SK-N-SH (cell line): ENCODE data around the gene BTBD9. TPM values are rescaled to one million over a fixed set of nuclear protein-coding genes. Genes with fewer than 3 reads are reported as not detected.

Experiments
- CTCF ChIA-PET: fragments of 300-600, 350-600 bp; formaldehyde crosslinking; extraction: SDS; loops from one replicate; lab custom pipeline; 2021; lab: Yijun Ruan, JAX
- POLR2A ChIA-PET: fragments of 350-600 bp; sonication (Branson Sonifier 250); formaldehyde crosslinking; extraction: SDS; loops from one replicate; lab custom pipeline; 2020; ENCODE audit warnings: antibody characterized with exemption, inconsistent platforms; lab: Yijun Ruan, JAX
- DNase-seq: peaks from one replicate; pipeline ENCODE4 v3.0.0; 2012
- H2AFZ ChIP-seq: fragments of 200-600 bp; sonication (generic); 2 replicates; pipeline ENCODE4 v1.8.1; 2016; ENCODE audit warnings: antibody characterized with exemption, mild to moderate bottlenecking, low read depth
- H3F3A ChIP-seq: fragments of 200-600 bp; sonication (generic); replicated peaks from 2 replicates; pipeline ENCODE3; 2016; ENCODE audit warnings: antibody characterized with exemption, mild to moderate bottlenecking; ENCODE audit not compliant: insufficient read depth
- H3K27ac ChIP-seq, 2 experiments: fragments of 200-500 bp in 1 of 2; fragments of 200-600 bp in 1 of 2; sonication (Bioruptor generic) in 1 of 2; sonication (generic), shearing (Covaris generic) in 1 of 2; 2 replicates each; pipeline versions ENCODE4 v1.5.1 to v1.6.1; 2014 to 2016; ENCODE audit warnings: low read depth in 2 of 2, inconsistent platforms in 1 of 2, low read length in 1 of 2, mild to moderate bottlenecking in 1 of 2, mixed read lengths in 1 of 2
- H3K27me3 ChIP-seq: fragments of 200-600 bp; sonication (generic), shearing (Covaris generic); 2 replicates; pipeline ENCODE4 v1.6.1; 2016; ENCODE audit warnings: mixed run types; ENCODE audit not compliant: insufficient read depth
- H3K36me3 ChIP-seq, 2 experiments: fragments of 200-500 bp in 1 of 2; fragments of 200-600 bp in 1 of 2; sonication (Bioruptor generic) in 1 of 2; sonication (generic) in 1 of 2; replicated peaks in 1 of 2; 2 replicates each; pipeline versions ENCODE3 to v1.5.1; 2014 to 2016; ENCODE audit warnings: low read length in 1 of 2, mild to moderate bottlenecking in 1 of 2; ENCODE audit not compliant: insufficient read depth in 2 of 2, control insufficient read depth in 1 of 2
- H3K4me1 ChIP-seq, 2 experiments: fragments of 200-500 bp in 1 of 2; fragments of 200-600 bp in 1 of 2; sonication (Bioruptor generic) in 1 of 2; sonication (generic), shearing (Covaris generic) in 1 of 2; 2 replicates each; pipeline versions ENCODE4 v1.5.1 to v1.6.1; 2014 to 2016; ENCODE audit warnings: low read depth in 1 of 2, low read length in 1 of 2, mixed run types in 1 of 2; ENCODE audit not compliant: insufficient read depth in 2 of 2, control insufficient read depth in 1 of 2
- H3K4me2 ChIP-seq: fragments of 200-600 bp; sonication (generic), shearing (Covaris generic); 2 replicates; pipeline ENCODE4 v1.6.1; 2017; ENCODE audit warnings: mixed run types
- H3K4me3 ChIP-seq, 2 experiments: fragments of 200-500 bp in 1 of 2; fragments of 200-600 bp in 1 of 2; sonication (Bioruptor generic) in 1 of 2; sonication (generic), shearing (Covaris generic) in 1 of 2; 2 replicates each; pipeline versions ENCODE4 v1.5.1 to v1.8.1; 2014 to 2016; ENCODE audit warnings: low read depth in 2 of 2, inconsistent platforms in 1 of 2, low read length in 1 of 2, mild to moderate bottlenecking in 1 of 2, mixed read lengths in 1 of 2, moderate library complexity in 1 of 2
- H3K79me2 ChIP-seq: fragments of 200-600 bp; sonication (generic); 2 replicates; pipeline ENCODE4 v1.8.1; 2017; ENCODE audit warnings: mild to moderate bottlenecking; ENCODE audit not compliant: insufficient read depth
- H3K9ac ChIP-seq: fragments of 200-600 bp; sonication (generic); 2 replicates; pipeline ENCODE4 v1.6.1; 2017; ENCODE audit warnings: mixed run types
- H3K9me2 ChIP-seq: fragments of 200-600 bp; sonication (generic); 2 replicates; pipeline ENCODE4 v1.6.1; 2017; ENCODE audit warnings: mixed run types
- H3K9me3 ChIP-seq: fragments of 200-600 bp; sonication (generic); 2 replicates; pipeline ENCODE4 v1.6.1; 2017; ENCODE audit warnings: mixed run types, mild to moderate bottlenecking, moderate library complexity
- H4K20me1 ChIP-seq: fragments of 200-600 bp; sonication (generic); 2 replicates; pipeline ENCODE4 v1.6.1; 2017; ENCODE audit warnings: mild to moderate bottlenecking, mixed run types; ENCODE audit not compliant: insufficient read depth
- FOSL2 ChIP-seq: IDR thresholded peaks from 2 replicates; pipeline ENCODE4 v1.4.0; 2012; ENCODE audit warnings: low read depth, mild to moderate bottlenecking, moderate library complexity, borderline replicate concordance
- FOXM1 ChIP-seq: IDR thresholded peaks from 2 replicates; pipeline ENCODE4 v1.4.0; 2012; ENCODE audit warnings: low read depth, mild to moderate bottlenecking
- GABPA ChIP-seq: IDR thresholded peaks from 2 replicates; pipeline ENCODE4 v1.4.0; 2012; ENCODE audit warnings: low read depth, mild to moderate bottlenecking
- JUND ChIP-seq: IDR thresholded peaks from 2 replicates; pipeline ENCODE4 v1.4.0; 2012
- MEF2A ChIP-seq: IDR thresholded peaks from 2 replicates; pipeline ENCODE4 v1.4.0; 2012; ENCODE audit warnings: low read depth, borderline replicate concordance
- RCOR1 ChIP-seq: fragments of 150-350 bp; IDR thresholded peaks from 2 replicates; pipeline ENCODE4 v1.6.1; 2017; ENCODE audit warnings: antibody characterized with exemption, low read length
- RXRA ChIP-seq: IDR thresholded peaks from 2 replicates; pipeline ENCODE4 v1.4.0; 2012; ENCODE audit warnings: low read depth, mild to moderate bottlenecking, borderline replicate concordance
- SMC3 ChIP-seq: IDR thresholded peaks from 2 replicates; pipeline ENCODE4 v1.6.1; 2012; ENCODE audit warnings: low read depth, low read length, improper control_type of control experiment
- TCF12 ChIP-seq: IDR thresholded peaks from 2 replicates; pipeline ENCODE4 v1.4.0; 2012
- WGBS: methylation state at CpG from one replicate; pipeline ENCODE4 v1.1.6; 2017; ENCODE audit warnings: low lambda C conversion rate; 5-methylcytosine and 5-hydroxymethylcytosine counted together
- polyA plus RNA-seq, 3 experiments: library from polyadenylated mRNA; depleted of rRNA; stranded (reverse); fragments of >200 nt; gene quantifications; 2 replicates each; pipeline ENCODE4 v1.2.3, GENCODE V29; 2012
- TF ChIP-seq, protein P1 (sequence below): IDR thresholded peaks from 2 replicates; pipeline ENCODE4 v1.4.0; 2012; ENCODE audit warnings: low read depth, borderline replicate concordance
- TF ChIP-seq, protein P2 (sequence below): IDR thresholded peaks from 2 replicates; pipeline ENCODE4 v1.4.0; 2012; ENCODE audit warnings: low read depth, borderline replicate concordance
- TF ChIP-seq, protein P3 (sequence below): IDR thresholded peaks from 2 replicates; pipeline ENCODE4 v1.6.1; 2012; ENCODE audit warnings: mild to moderate bottlenecking, low read depth, low read length, moderate library complexity

The BTBD9 gene
- polyA plus RNA-seq, 1 of the 3 experiments (the other 2 are of a cell fraction): 2.2 TPM

DNA sequence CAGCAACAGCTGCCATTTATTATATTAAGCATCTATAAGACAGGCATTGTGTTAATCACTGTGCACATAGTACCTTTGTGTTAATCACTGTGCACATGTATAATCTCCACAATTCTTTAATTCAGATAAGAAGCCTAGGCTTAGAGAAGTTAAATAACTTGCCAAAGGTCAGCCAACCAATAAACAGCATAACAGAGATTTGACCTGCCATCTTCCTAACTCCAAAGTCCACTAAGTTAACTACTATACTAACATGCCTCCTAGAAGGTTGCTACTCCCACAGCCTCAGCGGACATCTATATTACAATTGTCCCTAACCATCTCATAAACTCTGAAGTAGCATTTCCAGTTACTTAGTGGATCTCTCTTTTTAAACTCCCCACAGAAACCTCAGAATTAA is 3.7 kb downstream of the BTBD9 start (continued):
- TF ChIP-seq, protein P1, sequence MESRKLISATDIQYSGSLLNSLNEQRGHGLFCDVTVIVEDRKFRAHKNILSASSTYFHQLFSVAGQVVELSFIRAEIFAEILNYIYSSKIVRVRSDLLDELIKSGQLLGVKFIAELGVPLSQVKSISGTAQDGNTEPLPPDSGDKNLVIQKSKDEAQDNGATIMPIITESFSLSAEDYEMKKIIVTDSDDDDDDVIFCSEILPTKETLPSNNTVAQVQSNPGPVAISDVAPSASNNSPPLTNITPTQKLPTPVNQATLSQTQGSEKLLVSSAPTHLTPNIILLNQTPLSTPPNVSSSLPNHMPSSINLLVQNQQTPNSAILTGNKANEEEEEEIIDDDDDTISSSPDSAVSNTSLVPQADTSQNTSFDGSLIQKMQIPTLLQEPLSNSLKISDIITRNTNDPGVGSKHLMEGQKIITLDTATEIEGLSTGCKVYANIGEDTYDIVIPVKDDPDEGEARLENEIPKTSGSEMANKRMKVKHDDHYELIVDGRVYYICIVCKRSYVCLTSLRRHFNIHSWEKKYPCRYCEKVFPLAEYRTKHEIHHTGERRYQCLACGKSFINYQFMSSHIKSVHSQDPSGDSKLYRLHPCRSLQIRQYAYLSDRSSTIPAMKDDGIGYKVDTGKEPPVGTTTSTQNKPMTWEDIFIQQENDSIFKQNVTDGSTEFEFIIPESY: no peak
- TF ChIP-seq GABPA (no peak), MEF2A (no peak), TCF12 (no peak), FOSL2 (no peak)
- TF ChIP-seq, protein P2, sequence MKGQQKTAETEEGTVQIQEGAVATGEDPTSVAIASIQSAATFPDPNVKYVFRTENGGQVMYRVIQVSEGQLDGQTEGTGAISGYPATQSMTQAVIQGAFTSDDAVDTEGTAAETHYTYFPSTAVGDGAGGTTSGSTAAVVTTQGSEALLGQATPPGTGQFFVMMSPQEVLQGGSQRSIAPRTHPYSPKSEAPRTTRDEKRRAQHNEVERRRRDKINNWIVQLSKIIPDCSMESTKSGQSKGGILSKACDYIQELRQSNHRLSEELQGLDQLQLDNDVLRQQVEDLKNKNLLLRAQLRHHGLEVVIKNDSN: no peak
- TF ChIP-seq, all 33 proteins: peak for 0

DNA sequence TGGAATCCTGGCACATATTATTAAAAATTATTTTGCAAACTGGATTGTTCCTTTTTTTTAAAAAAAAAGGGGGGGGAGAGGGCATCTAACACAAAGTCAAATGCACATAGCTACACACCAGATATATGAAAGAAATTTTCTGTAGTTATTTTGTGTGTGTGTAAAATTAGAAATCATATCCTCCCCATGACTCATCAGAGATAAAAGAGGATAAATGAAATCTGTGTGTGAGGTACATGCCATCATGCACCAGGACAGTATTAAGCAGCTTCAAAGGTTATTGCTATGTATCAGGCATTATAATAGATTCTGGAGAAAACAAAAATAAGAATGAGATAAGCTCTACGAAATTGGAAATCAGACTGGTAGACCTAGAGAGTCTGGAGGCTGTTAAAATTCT is 5.2 kb downstream of the BTBD9 start:
- TF ChIP-seq FOSL2 (no peak), SMC3 (no peak), JUND (no peak), RCOR1 (no peak)
- no peak overlapping the region for H3K9ac ChIP-seq
- no peak overlapping the region for H2AFZ ChIP-seq
- H3K4me2 ChIP-seq: no peak overlapping the region
- H3F3A ChIP-seq: peaks cover 4% of the 10 kb centered on the region
- no peaks in the 10 kb centered on the region for H3K27me3 ChIP-seq
- H3K4me1 ChIP-seq: peaks cover 0 to 3% of the 10 kb centered on the region in 2 experiments; a peak in 2 of 4 replicates
- DNase-seq: no peak
- POLR2A ChIA-PET: interaction anchor here (0.6 kb wide), 1 partner anchor 211 kb away, joined by 3 read pairs; no protein-coding TSS in a partner anchor
- H3K27ac ChIP-seq: no peak overlapping the region
- WGBS: 53% methylated on average over 1 of the region's 1 CpG
- CTCF ChIA-PET: interaction anchor here (0.6 to 0.9 kb wide), 2 partner anchors 10 to 14 kb away, joined by 4 to 6 read pairs; no protein-coding TSS in a partner anchor
- H3K4me3 ChIP-seq: no peak overlapping the region
- no peaks in the 10 kb centered on the region for H3K9me2 ChIP-seq
- no peaks in the 10 kb centered on the region for H3K36me3 ChIP-seq
- no peaks in the 10 kb centered on the region for H3K9me3 ChIP-seq
- H3K79me2 ChIP-seq: peaks cover 24% of the 10 kb centered on the region
- H4K20me1 ChIP-seq: no peaks in the 10 kb centered on the region

DNA sequence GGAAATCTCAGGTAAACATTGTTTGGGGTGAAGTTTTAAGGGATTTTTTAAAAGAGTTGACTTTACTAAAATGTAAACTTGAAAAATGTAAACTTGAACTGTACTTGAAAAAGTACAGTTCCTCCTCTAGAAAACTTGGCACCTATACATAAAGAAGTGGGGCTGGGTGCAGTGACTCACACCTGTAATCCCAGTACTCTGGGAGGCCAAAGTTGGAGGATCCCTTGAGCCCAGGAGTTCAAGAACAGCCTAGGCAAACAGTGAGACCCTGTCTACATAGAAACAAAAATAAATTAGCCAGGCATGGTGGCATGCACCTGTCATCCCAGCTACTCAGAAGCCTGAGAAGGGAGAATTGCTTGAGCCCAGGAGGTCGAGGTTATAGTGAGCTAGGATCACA is 7.2 kb downstream of the BTBD9 start:
- Histone ChIP-seq H3K27ac (no peak overlapping the region), H3F3A (peaks cover 4% of the 10 kb centered on the region), H2AFZ (no peak overlapping the region), H3K4me2 (no peak overlapping the region), H4K20me1 (no peaks in the 10 kb centered on the region), H3K36me3 (no peaks in the 10 kb centered on the region), H3K9ac (no peak overlapping the region), H3K9me3 (no peaks in the 10 kb centered on the region), H3K79me2 (peaks cover 12% of the 10 kb centered on the region), H3K4me1 (no peaks in the 10 kb centered on the region; a peak in 1 of 4 replicates), H3K4me3 (no peak overlapping the region), H3K27me3 (no peaks in the 10 kb centered on the region), H3K9me2 (no peaks in the 10 kb centered on the region)
- DNase-seq: no peak
- CTCF ChIA-PET: interaction anchor here (0.6 to 1.2 kb wide), 3 partner anchors 240 to 1018 kb away, joined by 3 read pairs; no protein-coding TSS in a partner anchor
- POLR2A ChIA-PET: no interaction called here
- 74% methylated on average over 1 of the region's 1 CpG for WGBS
- TF ChIP-seq RXRA (no peak), FOXM1 (no peak)
- TF ChIP-seq, protein P3, sequence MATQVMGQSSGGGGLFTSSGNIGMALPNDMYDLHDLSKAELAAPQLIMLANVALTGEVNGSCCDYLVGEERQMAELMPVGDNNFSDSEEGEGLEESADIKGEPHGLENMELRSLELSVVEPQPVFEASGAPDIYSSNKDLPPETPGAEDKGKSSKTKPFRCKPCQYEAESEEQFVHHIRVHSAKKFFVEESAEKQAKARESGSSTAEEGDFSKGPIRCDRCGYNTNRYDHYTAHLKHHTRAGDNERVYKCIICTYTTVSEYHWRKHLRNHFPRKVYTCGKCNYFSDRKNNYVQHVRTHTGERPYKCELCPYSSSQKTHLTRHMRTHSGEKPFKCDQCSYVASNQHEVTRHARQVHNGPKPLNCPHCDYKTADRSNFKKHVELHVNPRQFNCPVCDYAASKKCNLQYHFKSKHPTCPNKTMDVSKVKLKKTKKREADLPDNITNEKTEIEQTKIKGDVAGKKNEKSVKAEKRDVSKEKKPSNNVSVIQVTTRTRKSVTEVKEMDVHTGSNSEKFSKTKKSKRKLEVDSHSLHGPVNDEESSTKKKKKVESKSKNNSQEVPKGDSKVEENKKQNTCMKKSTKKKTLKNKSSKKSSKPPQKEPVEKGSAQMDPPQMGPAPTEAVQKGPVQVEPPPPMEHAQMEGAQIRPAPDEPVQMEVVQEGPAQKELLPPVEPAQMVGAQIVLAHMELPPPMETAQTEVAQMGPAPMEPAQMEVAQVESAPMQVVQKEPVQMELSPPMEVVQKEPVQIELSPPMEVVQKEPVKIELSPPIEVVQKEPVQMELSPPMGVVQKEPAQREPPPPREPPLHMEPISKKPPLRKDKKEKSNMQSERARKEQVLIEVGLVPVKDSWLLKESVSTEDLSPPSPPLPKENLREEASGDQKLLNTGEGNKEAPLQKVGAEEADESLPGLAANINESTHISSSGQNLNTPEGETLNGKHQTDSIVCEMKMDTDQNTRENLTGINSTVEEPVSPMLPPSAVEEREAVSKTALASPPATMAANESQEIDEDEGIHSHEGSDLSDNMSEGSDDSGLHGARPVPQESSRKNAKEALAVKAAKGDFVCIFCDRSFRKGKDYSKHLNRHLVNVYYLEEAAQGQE: no peak
